SK-N-MC (cell line): ENCODE results near the gene PDZRN4.

Experiments
- DNase-seq: peaks from one replicate; pipeline ENCODE4 v3.0.0-alpha.2; 2011; ENCODE audit warnings: low read depth, low spot score
- H3K27ac ChIP-seq: fragments of 200-600 bp; sonication (generic); 2 replicates; pipeline ENCODE4 v1.5.1; 2016; ENCODE audit warnings: mixed run types
- H3K36me3 ChIP-seq: fragments of 200-600 bp; sonication (generic); 2 replicates; pipeline ENCODE4 v1.6.1; 2017; ENCODE audit warnings: antibody characterized with exemption, low read length, mixed read lengths; ENCODE audit not compliant: insufficient read depth
- H3K4me3 ChIP-seq: fragments of 200-600 bp; sonication (generic); 2 replicates; pipeline ENCODE4 v1.5.1; 2016
- H3K9ac ChIP-seq: fragments of 200-600 bp; sonication (generic); 2 replicates; pipeline ENCODE4 v1.8.0; 2017; ENCODE audit warnings: mixed run types, mixed read lengths; ENCODE audit not compliant: insufficient read length
- H3K9me3 ChIP-seq: fragments of 200-600 bp; sonication (generic); 2 replicates; pipeline ENCODE4 v1.6.1; 2017; ENCODE audit warnings: low read depth, mild to moderate bottlenecking, antibody characterized with exemption, low read length, moderate library complexity, mixed read lengths
- EZH2 ChIP-seq: fragments of 200-600 bp; sonication (generic); IDR thresholded peaks from one replicate; pipeline ENCODE4 v1.6.1; 2017; ENCODE audit warnings: antibody characterized with exemption
- FOXP2 ChIP-seq: optimal IDR thresholded peaks from 2 replicates; pipeline ENCODE3; 2011; ENCODE audit warnings: mild to moderate bottlenecking, moderate library complexity; ENCODE audit not compliant: insufficient read depth; ENCODE audit errors: extremely low read length, control extremely low read depth
- POLR2AphosphoS5 ChIP-seq: IDR thresholded peaks from 2 replicates; pipeline ENCODE4 v1.6.1; 2012; ENCODE audit warnings: mild to moderate bottlenecking, low read depth, low read length, borderline replicate concordance

Gene PDZRN4

DNA sequence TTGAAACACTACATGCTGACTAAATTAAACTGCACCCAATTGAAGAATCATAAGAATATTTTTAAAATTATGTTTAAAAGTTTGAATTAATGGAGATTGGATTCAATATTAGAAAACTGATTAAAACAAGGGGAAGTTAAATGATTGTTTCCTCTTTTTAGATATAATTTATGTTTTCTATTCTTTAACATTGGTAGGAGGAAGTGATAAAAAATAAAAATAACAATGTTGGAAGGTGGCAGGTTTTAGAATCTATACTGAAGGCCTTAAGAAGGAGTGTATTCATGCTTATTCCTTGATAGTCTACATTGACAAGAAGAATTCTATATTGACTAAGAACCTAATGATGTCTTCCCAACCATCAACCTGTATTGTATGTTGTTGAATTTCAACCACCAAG lies 168.1 kb downstream of the PDZRN4 start:
- no peak for DNase-seq
- no peak for TF ChIP-seq FOXP2
- no peak for TF ChIP-seq POLR2AphosphoS5
- TF ChIP-seq EZH2, result no peak
- H3K4me3 ChIP-seq, result no peak overlapping the region
- no peak overlapping the region for H3K27ac ChIP-seq
- H3K9me3 ChIP-seq, result no peaks in the 10 kb centered on the region
- no peak overlapping the region for H3K9ac ChIP-seq
- no peaks in the 10 kb centered on the region for H3K36me3 ChIP-seq

- H3K9ac ChIP-seq, result no peak overlapping the region
- DNase-seq, result no peak
- no peaks in the 10 kb centered on the region for H3K36me3 ChIP-seq
- TF ChIP-seq POLR2AphosphoS5, result no peak
- no peak for TF ChIP-seq EZH2
- no peak overlapping the region for H3K27ac ChIP-seq
- H3K4me3 ChIP-seq, result no peak overlapping the region
- no peaks in the 10 kb centered on the region for H3K9me3 ChIP-seq
Observed at GRCh38 chr12:41361738-41362137, 173.6 kb downstream of the PDZRN4 start.

- H3K36me3 ChIP-seq, result no peaks in the 10 kb centered on the region
- H3K4me3 ChIP-seq, result no peak overlapping the region
- TF ChIP-seq FOXP2 (no peak), POLR2AphosphoS5 (no peak), EZH2 (no peak)
- no peaks in the 10 kb centered on the region for H3K9me3 ChIP-seq
- no peak overlapping the region for H3K27ac ChIP-seq
- DNase-seq, result no peak
- H3K9ac ChIP-seq, result no peak overlapping the region
Observed at GRCh38 chr12:41362510-41362909, 174.4 kb downstream of the PDZRN4 start.

- H3K4me3 ChIP-seq, result no peak overlapping the region
- no peak overlapping the region for H3K27ac ChIP-seq
- DNase-seq, result no peak
- no peak for TF ChIP-seq EZH2
- TF ChIP-seq FOXP2, result no peak
- TF ChIP-seq POLR2AphosphoS5, result no peak
- no peaks in the 10 kb centered on the region for H3K36me3 ChIP-seq
- no peaks in the 10 kb centered on the region for H3K9me3 ChIP-seq
- H3K9ac ChIP-seq, result no peak overlapping the region
Observed at GRCh38 chr12:41362931-41363330, 174.8 kb downstream of the PDZRN4 start.

DNA sequence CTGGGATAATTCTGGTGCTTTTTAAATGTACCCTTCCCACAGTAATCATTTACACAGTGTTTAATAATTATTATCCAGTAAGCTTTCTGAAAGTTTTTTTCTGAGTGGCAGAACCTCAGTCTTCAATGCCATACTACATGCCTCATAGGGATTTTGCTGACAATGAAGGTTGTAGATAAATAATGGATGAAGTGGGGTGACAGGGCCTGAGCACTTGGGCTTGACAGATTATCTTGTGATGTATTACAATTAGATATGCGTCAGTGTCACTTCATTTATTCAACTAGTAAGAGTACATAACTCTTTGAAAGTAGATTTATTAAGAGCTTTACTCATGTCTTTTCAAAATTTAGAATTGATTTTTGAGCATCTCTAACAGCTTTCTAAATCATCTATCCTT lies 176.1 kb downstream of the PDZRN4 start:
- H3K27ac ChIP-seq, result no peak overlapping the region
- no peak for TF ChIP-seq FOXP2
- no peak overlapping the region for H3K4me3 ChIP-seq
- no peak for DNase-seq
- H3K9ac ChIP-seq, result no peak overlapping the region
- no peaks in the 10 kb centered on the region for H3K9me3 ChIP-seq
- no peaks in the 10 kb centered on the region for H3K36me3 ChIP-seq

DNA sequence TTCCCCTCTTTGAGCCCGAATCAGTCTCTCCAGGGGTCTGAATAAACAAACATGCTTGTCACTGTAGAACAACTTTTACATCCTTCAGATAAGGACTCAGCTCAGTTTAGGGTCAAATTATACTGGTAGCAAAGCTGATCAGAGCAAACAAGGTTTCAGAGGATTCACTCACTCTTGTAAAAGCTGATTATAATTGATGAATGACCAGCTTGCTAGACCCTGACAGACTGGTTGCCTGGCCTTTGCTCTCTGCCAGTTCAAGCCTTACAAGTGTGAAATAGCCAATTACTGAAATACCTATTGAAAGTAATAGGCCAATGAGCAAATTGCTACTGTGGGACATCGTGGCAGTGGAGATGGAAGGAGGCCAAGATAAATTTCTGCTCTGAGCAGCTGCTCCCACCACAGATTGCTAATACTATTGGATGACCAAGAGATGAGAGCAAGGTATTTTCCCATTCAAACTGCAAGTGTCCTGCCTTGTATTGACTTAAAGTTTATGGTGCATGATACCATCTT lies 177.6 kb downstream of the PDZRN4 start:
- Histone ChIP-seq H3K9me3 (no peaks in the 10 kb centered on the region), H3K27ac (no peak overlapping the region), H3K9ac (no peak overlapping the region), H3K36me3 (no peaks in the 10 kb centered on the region), H3K4me3 (no peak overlapping the region)
- TF ChIP-seq FOXP2 (no peak), EZH2 (no peak)
- no peak for DNase-seq

GRCh38 chr12:41367726-41368405 lies 179.7 kb downstream of the PDZRN4 start:
- no peak overlapping the region for H3K27ac ChIP-seq
- H3K9ac ChIP-seq, result no peak overlapping the region
- no peaks in the 10 kb centered on the region for H3K9me3 ChIP-seq
- no peak for DNase-seq
- no peaks in the 10 kb centered on the region for H3K36me3 ChIP-seq
- TF ChIP-seq EZH2 (no peak), POLR2AphosphoS5 (no peak), FOXP2 (no peak)
- no peak overlapping the region for H3K4me3 ChIP-seq

- TF ChIP-seq FOXP2 (no peak), EZH2 (no peak), POLR2AphosphoS5 (no peak)
- Histone ChIP-seq H3K9me3 (no peaks in the 10 kb centered on the region), H3K4me3 (no peak overlapping the region), H3K9ac (no peak overlapping the region), H3K36me3 (no peaks in the 10 kb centered on the region), H3K27ac (no peak overlapping the region)
- no peak for DNase-seq
Observed at GRCh38 chr12:41380878-41381277, 192.8 kb downstream of the PDZRN4 start.

- no peak overlapping the region for H3K9ac ChIP-seq
- DNase-seq, result no peak
- no peak for TF ChIP-seq POLR2AphosphoS5
- no peak for TF ChIP-seq EZH2
- TF ChIP-seq FOXP2, result no peak
- H3K9me3 ChIP-seq, result no peaks in the 10 kb centered on the region
- no peak overlapping the region for H3K27ac ChIP-seq
- H3K4me3 ChIP-seq, result no peak overlapping the region
- H3K36me3 ChIP-seq, result no peaks in the 10 kb centered on the region
Observed at GRCh38 chr12:41402801-41403200, 214.7 kb downstream of the PDZRN4 start.
